PC-9 (cell line): ENCODE measurements around the gene ZIC5. TPM values are rescaled to one million over a fixed set of nuclear protein-coding genes. Genes with fewer than 3 reads are reported as not detected.

ENCODE experiments used
- BruUV-seq: library from RNA; stranded (reverse); fragments of 400-500 nt; replicated peaks from 2 replicates; lab custom pipeline; 2021; lab: Mats Ljungman, UMichigan
- CTCF ChIA-PET: fragments of 300-600 bp; sonication (Branson Sonifier 250); formaldehyde crosslinking; loops from one replicate; lab custom pipeline; 2022; ENCODE audit warnings: antibody characterized with exemption; lab: Charles Lee
- POLR2A ChIA-PET: fragments of 300-600 bp; sonication (Branson Sonifier 250); formaldehyde crosslinking; loops from one replicate; lab custom pipeline; 2022; ENCODE audit warnings: antibody characterized with exemption; ENCODE audit not compliant: unreplicated experiment; lab: Charles Lee
- DNase-seq, 2 experiments: peaks; one replicate each; pipeline versions ENCODE4 v3.0.0 to v3.0.0-alpha.2; 2015 to 2022; ENCODE audit warnings: mixed read lengths in 1 of 2
- H2AFZ ChIP-seq: fragments of 200-600 bp; sonication (generic); 2 replicates; pipeline ENCODE4 v1.8.1; 2017; ENCODE audit warnings: antibody characterized with exemption
- H3F3A ChIP-seq: fragments of 200-600 bp; sonication (generic); 2 replicates; pipeline ENCODE4 v1.8.1; 2017; ENCODE audit warnings: antibody characterized with exemption, mild to moderate bottlenecking, low read depth; ENCODE audit not compliant: insufficient read depth
- H3K27ac ChIP-seq: fragments of 200-600 bp; sonication (generic); 2 replicates; pipeline ENCODE4 v1.6.1; 2016; ENCODE audit warnings: mixed run types
- H3K27me3 ChIP-seq: fragments of 200-600 bp; sonication (generic); 2 replicates; pipeline ENCODE4 v1.6.1; 2016; ENCODE audit warnings: low read depth, mixed run types; ENCODE audit not compliant: insufficient read depth
- H3K36me3 ChIP-seq: fragments of 200-600 bp; sonication (generic); 2 replicates; pipeline ENCODE4 v1.6.1; 2016; ENCODE audit warnings: low read depth, mixed run types
- H3K4me1 ChIP-seq: fragments of 200-600 bp; sonication (generic); replicated peaks from 2 replicates; pipeline ENCODE4 v1.6.1; 2016; ENCODE audit warnings: mixed run types; ENCODE audit not compliant: insufficient read depth
- H3K4me2 ChIP-seq: fragments of 200-600 bp; sonication (generic); 2 replicates; pipeline ENCODE4 v1.6.1; 2017; ENCODE audit warnings: mixed run types
- H3K4me3 ChIP-seq: fragments of 200-600 bp; sonication (generic); 2 replicates; pipeline ENCODE4 v1.6.1; 2016; ENCODE audit warnings: mixed run types
- H3K79me2 ChIP-seq: fragments of 200-600 bp; sonication (generic); 2 replicates; pipeline ENCODE4 v1.6.1; 2017; ENCODE audit warnings: low read depth, mixed run types
- H3K9me2 ChIP-seq: fragments of 200-600 bp; sonication (generic); 2 replicates; pipeline ENCODE4 v1.8.1; 2017; ENCODE audit warnings: mild to moderate bottlenecking; ENCODE audit not compliant: insufficient read depth
- H3K9me3 ChIP-seq: fragments of 200-600 bp; sonication (generic); 2 replicates; pipeline ENCODE4 v1.8.1; 2016; ENCODE audit warnings: low read depth; ENCODE audit not compliant: insufficient read depth
- H4K20me1 ChIP-seq: fragments of 200-600 bp; sonication (generic); 2 replicates; pipeline ENCODE4 v1.8.1; 2017; ENCODE audit not compliant: insufficient read depth
- CTCF ChIP-seq: fragments of 200-600 bp; sonication (generic); conservative IDR thresholded peaks from 2 replicates; pipeline ENCODE4 v1.6.1; 2017; ENCODE audit warnings: mixed run types, antibody characterized with exemption, mild to moderate bottlenecking, moderate library complexity
- EZH2 ChIP-seq: fragments of 200-600 bp; sonication (generic); IDR thresholded peaks from 2 replicates; pipeline ENCODE4 v1.8.0; 2017; ENCODE audit warnings: antibody characterized with exemption, low read depth
- intact Hi-C: fragments of 100-400 bp; cut with micrococcal nuclease; formaldehyde crosslinking; loops from one replicate; pipeline ENCODE4 v1.10.0; 2022; ENCODE audit not compliant: unreplicated experiment
- total RNA-seq: library from RNA; stranded (reverse); gene quantifications from 2 replicates; pipeline ENCODE4 v1.2.3, GENCODE V29; 2021

ZIC5 gene
- total RNA-seq, 1 experiment from 2014 or later = 0.61 TPM

GRCh38 chr13:99982731-99983498, 11.3 kb upstream of the ZIC5 start:
- Histone ChIP-seq H3K4me3 (peak overlapping the region; percentile 98), H3K4me1 (peaks cover 15% of the 10 kb centered on the region), H3K9me3 (no peaks in the 10 kb centered on the region), H3K36me3 (0 out of 2 replicates have a peak, but pooled peaks cover 8% of the 10 kb centered on the region), H3K4me2 (peak overlapping the region; percentile 98), H4K20me1 (peaks cover 7% of the 10 kb centered on the region; the same call in 1 of the 2 replicates), H3K27ac (no peak overlapping the region), H3K27me3 (no peaks in the 10 kb centered on the region), H2AFZ (peak overlapping the region; percentile 88), H3F3A (peaks cover 11% of the 10 kb centered on the region), H3K9me2 (no peaks in the 10 kb centered on the region), H3K79me2 (peaks cover 28% of the 10 kb centered on the region)
- ChIA-PET CTCF (interaction anchor here (0.6 kb wide), 2 partner anchors 107 to 532 kb away, joined by 3 to 6 read pairs; no protein-coding TSS in a partner anchor), POLR2A (no interaction called here)
- intact Hi-C loops = loop anchor here (5.0 to 10.0 kb wide), 2 partner anchors 486 to 532 kb away; no protein-coding TSS in a partner anchor
- BruUV-seq = no TSS peak
- no peak for TF ChIP-seq CTCF
- no peak for TF ChIP-seq EZH2
- peak in 1 of 2 experiments; percentile 13 for DNase-seq

GRCh38 chr13:99982036-99982730, 10.6 kb upstream of the ZIC5 start:
- no TSS peak for BruUV-seq

More at GRCh38 chr13:99982036-99982730, 10.6 kb upstream of the ZIC5 start:
- Histone ChIP-seq H3K27ac (no peak overlapping the region), H4K20me1 (peaks cover 7% of the 10 kb centered on the region; the same call in 1 of the 2 replicates), H2AFZ (peak overlapping the region; percentile 88), H3K9me3 (no peaks in the 10 kb centered on the region), H3K4me3 (peak overlapping the region; percentile 98), H3K9me2 (no peaks in the 10 kb centered on the region), H3F3A (peaks cover 11% of the 10 kb centered on the region), H3K4me2 (peak overlapping the region; percentile 98), H3K36me3 (0 out of 2 replicates have a peak, but pooled peaks cover 8% of the 10 kb centered on the region), H3K27me3 (no peaks in the 10 kb centered on the region), H3K79me2 (peaks cover 28% of the 10 kb centered on the region), H3K4me1 (peaks cover 15% of the 10 kb centered on the region)
- CTCF ChIA-PET = interaction anchor here (0.6 kb wide), 2 partner anchors 108 to 533 kb away, joined by 3 to 6 read pairs; no protein-coding TSS in a partner anchor
- intact Hi-C loops = loop anchor here (5.0 to 10.0 kb wide), 2 partner anchors 485 to 533 kb away; no protein-coding TSS in a partner anchor
- no peak for TF ChIP-seq EZH2
- 0 out of 2 replicates have a peak, but pooled peaks have one; percentile 3 for TF ChIP-seq CTCF
- POLR2A ChIA-PET = no interaction called here
- peak in 1 of 2 experiments; percentile 29 for DNase-seq
